GM19324 (cell line): ENCODE data around the gene RALGAPA2.

Experiments
- ATAC-seq: cut with Tn5 transposase; IDR thresholded peaks from one replicate; pipeline ENCODE4 v1.9.1; 2021; ENCODE audit warnings: mild to moderate bottlenecking, moderate library complexity; ENCODE audit not compliant: unreplicated experiment, low FRiP score

Gene RALGAPA2

DNA sequence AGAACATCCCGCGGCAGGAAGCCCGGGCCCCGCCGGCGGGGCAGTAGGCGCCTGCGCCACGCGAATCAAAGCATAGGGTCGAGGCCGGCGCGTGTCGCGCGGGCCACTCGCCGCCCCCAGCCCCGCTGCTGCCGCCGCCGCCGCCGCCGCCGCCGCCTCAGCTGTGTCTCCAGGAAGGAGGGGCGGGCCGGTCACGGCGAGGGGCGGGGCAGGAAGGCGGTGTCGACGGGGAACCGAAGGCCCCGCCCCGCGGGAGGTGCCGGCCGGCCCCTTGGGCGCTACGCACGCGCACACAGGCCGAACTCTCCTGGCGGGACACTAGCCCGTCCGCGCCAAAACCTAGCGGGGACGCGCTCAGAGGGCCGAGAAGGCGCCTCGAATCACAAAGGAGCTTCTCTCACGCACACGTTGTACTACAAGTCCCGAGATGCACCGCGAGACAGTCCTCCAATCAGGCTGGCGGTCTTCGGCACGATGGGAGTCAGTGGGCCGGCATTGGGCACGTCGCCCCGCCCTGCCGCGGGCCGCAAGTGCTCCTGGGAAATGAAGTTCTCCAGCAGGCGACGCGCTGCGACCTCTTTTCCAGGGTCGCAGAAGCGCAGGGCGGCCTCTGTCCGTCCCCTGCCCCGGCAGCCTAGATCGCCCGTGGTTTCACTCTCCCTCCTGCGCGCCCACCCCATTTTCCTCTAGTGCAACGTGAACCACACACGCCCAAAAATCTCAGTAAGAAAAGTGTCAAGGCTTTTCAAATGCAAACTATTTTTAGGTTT, at the start of gene RALGAPA2:
RALGAPA2 (minus strand) TSS at position 171 of the 770 bp plus-strand sequence; CDS start at position 7, 164 bp downstream.
- ATAC-seq = peak; percentile 95

DNA sequence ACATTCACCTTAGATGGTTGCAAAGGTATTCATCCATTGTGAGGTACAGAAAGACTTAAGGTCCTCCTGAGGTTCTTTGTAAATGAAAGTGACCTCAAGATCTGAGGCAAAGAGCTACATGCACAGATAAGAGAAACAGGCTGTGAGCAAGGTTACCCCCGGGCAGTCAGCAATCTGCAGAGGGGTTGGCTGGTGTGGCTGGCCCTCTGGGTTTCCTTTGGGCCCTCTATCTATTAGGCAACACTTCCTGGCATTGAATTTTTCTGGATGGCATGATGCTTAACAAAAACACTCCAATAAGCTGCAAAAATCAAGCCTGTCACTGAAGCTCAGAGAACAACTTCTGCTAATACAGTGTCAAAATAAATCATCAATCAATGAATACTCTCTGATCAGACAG, 48.9 kb upstream of the RALGAPA2 start:
- ATAC-seq = no peak

DNA sequence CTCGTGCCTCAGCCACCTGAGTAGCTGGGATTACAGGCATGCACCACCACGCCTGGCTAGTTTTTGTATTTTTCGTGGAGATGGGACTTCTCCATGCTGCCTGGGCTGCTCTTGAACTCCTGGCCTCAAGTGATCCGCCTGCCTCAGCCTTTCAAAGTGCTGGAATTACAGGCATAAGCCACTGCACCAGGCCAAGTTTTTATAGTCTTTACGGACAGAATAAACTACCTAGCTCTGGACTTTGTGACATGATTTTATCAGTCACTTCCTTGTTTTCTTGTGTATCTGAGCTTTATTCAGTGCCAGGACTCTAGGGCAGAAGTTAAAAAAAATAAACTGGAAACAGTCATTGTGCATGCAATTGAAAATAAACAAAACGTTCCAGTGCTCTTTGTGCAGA, 46.7 kb upstream of the RALGAPA2 start:
- no peak for ATAC-seq

DNA sequence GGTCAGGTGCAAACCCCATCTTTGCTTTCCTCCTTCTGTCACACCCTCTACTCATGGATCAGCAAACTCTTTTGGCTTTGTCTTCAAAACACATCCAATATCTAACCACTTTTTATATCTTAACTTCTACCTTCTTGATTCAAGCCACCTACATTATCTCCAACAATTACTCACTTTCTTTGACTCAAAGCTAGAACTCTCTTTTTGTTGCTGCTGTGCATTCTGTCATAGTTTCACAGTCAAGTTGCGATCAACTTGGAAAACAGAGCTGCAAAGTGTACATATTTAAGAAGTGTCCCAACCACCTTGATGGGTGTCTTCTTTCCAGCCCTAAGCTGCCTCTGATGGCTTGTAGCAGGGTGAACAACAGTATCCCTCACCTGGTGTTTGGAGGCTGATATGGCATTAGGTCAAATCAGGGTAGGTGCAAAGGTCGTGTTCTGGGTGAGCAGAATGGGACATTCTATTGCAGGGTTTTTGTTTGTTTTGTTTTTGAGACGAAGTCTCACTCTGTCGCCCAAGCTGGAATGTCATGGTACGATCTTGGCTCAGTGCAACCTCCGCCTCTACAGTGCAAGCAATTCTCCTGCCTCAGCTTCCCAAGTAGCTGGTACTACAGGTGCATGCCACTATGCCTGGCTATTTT, 43.4 kb upstream of the RALGAPA2 start:
- ATAC-seq = no peak

DNA sequence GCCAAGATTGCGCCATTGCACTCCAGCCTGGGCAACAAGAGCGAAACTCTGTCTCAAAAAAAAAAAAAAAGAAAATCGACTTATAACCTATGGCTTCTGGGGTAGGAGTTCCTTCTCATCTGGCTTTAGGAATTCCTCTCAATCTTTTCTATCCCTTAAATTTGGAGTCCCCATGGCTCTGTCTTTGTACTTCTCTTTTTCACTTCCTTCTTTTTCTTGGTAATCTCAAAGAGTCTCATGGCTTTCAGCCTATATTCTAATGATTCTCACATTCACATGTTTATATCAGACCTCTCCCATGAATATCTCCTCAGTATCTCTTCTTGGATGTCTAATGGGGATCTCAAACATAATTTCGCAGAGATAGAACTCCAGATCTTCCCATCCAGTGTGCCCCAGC, 42.8 kb upstream of the RALGAPA2 start:
- no peak for ATAC-seq

DNA sequence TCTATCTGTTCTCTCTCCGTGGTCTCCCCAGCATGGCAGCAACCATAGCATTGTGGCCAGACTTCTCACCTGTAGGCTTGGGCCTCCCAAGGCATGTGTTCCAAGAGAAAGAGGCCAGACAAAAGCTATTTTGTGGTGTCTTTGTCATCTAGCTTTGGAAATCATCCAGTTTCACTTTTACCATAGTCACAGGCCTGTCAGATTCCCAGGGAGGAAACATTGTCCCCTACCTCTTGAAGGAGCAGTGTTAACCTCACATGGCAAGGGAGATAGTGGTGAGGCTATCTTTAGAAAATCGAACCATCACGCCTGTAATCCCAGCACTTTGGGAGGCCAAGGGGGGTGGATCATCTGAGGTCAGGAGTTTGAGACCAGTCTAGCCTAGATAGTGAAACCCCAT, 42.3 kb upstream of the RALGAPA2 start:
- ATAC-seq = no peak

DNA sequence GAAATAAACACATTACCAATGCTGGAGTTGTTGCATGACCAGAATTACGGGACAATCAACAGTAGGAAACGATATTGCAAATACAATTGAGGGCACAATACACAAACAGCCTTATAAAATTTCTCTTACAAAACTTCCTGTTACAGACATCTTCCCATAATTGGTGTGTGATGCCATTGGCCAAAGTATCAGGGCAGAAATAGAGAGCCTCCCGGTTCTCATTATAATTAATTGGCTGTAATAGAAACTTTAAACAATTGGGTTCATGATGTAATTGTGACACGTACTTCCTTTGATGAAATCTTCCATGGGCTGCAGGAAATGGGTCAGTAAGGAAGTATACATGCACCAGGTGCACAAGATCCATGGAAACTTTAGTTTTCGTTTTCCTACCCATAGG, 40.3 kb upstream of the RALGAPA2 start:
- ATAC-seq = no peak

DNA sequence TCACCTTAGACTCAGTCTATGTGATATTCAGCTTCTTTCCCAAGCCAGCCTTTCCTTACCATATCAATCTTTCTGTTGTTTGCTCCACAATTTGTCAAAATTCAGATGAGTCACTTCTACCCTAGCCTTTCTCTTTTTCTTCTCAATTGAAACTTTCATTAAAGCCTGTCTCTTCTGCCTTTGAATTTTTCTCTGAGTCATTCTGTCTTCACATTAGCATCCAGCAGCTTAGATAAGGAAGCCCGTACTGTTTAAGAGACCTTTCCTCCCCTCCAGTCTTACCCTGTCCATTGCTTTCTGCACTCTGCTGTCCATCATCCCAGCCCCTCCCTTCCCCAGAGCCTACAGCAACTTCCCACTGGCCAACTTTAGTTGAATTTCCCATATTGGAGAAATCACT, 34.9 kb upstream of the RALGAPA2 start:
- no peak for ATAC-seq

DNA sequence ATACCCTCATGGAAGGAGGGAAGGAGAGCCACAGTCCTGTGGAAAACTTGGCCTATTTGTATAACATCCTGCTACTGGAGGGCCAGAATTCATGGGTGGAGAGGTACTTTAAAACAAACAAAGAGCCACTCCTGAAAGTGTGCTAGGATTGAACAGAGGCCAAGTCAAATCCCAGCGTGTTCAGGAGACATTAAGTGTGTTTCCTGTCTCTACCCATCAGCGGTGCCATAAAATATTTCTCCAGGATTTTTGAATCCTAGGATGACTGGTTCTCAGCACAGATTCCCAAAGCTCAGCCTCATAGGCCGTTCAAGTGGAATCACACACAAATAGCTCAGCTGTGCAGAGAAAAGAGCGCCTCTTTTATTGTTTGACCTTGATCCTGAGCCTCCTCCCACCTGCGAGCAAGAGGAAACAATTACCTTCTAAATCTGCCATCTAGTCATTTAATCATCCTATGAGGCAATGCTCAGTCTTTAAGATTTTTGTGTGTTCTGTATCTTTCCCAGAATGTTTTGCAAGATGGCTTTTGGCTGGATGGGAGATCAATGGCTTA, 31.8 kb upstream of the RALGAPA2 start:
- ATAC-seq = no peak

DNA sequence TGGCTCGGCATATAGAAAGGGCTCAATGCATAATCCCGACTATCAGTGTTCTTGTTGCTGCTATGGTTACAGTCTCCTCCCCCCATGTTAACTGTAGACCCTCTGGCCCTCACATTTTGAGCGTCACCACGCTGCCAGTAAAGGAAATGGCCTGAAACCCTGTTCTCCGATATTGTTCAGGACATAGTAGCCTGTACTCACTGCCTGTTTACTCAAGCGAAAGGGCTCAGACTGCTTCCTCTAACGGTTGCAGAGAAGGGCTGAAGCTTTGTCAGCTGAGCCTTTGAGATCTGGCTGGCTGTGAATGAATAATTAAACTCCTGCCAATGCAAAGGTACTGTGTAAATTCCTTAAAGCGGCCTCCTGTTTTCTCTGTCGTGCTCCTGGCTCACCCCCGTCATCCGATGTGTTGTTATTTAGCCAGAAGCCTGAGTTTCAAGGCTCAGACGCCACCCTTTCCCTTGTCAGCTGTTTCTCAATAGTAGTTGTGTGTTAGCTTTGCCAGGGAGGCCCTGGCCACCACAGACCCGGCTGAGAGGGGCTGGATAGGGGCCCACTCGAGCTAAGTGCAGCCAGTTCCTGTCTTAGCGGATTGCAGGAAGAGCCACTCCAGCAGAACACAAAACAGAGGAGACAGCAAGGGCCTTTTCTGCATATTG, 31.2 kb upstream of the RALGAPA2 start:
- peak; percentile 57 for ATAC-seq

DNA sequence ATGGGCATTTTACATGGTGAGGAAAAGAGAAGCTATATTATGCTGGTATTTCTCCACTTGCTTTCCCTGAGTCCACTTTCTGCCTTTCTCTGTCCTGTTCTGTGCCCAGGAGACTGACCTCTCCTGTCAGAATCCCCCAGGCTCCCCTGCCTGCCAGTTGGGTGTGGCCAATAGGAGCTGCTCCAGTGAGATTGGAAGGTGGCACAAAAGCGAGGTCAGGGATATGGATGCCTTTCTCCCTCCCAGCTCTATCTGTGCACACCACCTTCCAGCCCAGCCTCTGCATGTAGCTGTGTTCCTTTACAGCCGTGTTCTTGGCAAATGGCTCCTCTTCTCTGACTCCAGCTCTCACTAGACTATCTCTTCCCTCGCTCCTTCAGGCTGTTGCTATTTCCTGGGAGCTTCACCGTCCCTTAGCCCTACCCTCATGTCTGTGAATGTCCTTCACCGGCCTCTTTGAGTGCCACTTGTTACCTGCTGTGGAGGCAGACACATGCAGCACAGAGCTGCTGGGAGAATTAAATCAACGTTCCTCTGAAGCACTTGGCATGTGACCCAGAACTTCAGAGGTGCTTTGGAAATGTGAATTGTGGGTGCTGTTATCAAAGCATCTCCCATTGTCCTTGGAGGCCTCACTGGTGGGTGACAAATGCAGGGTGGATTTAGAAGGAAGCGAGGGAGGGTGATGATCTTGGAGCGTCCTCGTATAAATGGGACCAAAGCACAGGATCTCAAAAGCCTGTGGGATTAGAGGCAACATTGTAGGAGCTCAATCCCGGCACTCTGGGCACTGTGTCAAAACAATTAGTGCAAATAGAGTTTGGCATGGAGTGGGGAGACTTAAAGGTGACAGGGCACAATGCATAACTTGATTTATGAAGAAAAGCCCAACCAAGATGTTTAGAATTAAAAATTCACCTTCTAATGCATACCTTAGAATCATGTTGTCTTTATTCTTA, 28.9 kb upstream of the RALGAPA2 start:
- ATAC-seq = no peak

DNA sequence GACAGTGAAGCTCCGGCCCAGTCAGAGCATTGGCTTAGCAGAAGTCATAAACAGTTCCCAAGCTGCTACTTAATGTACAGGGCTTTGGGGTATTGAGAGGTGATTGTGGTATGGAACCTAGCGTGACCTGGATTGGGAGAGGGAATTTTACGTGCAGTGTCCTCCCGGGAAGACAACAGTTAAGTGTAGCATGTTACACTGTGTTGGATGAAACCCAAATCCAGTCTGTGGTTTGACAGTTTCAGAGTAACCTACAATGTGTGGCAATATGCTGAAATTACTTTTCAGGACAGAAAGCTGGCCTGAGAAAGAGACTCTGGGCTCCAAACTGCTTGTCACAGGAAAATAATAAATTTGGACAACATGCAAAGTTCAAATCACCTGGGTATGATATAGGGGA, 28.1 kb upstream of the RALGAPA2 start:
- no peak for ATAC-seq

DNA sequence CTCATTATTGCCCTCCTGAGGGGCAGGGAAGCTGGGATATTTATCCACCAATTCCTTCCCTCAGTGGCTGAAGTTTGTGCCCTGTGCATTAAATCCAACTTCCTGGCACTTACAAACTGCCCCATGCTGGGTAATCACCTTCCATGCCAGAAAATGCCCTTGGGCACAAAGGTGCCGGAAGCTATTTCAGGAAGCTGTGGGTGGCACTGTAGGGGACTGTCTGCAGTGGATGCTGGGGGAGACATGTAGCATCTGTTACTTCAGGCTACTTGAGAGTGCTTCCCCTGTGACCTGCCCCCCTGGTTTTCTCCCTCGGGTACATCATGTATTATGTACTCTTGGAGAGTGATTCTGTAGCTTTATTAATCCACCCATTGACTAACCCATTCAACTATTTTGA, 24.7 kb upstream of the RALGAPA2 start:
- ATAC-seq = no peak

DNA sequence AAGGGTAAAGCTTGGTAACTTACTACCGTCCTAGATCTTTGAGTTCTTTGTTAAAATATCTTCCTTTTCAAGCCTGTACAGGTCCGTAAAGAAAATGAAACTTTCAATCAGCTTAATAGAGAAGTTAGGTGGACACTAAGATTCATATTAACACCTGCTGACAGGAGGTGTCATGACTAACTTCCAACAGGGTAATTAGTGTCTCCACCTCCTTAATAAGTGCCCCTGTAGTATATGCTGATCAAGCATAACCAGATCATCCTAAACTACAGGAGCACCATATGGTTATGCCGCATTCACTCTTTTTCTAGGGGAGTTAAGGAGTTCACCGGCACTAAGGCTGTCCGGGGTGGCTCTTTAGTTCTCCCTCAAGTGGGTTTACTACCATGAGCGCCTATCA, 23.9 kb upstream of the RALGAPA2 start:
- ATAC-seq = no peak

DNA sequence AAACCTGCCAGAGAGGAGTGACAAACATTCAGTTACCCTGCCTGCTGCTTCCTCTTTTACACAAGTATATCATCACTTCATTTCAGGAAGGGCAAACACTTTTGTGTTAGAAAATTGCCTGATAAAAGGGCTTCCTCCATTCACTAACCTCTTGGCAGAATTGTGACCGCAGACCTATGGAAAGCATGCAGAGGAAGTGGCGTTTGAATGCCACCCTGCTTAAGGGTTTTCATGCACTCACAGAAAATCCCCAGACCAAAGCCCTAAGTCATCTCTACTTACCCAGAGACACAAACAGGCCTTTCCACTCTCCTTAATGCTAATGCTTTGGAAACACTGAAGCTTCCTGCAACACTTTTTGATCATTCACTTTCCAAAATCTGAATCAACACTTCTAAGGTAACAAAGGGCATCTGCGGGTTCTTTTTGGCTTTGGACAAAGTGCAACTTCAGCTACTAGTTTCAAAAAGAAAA, 22.1 kb upstream of the RALGAPA2 start:
- ATAC-seq = no peak

DNA sequence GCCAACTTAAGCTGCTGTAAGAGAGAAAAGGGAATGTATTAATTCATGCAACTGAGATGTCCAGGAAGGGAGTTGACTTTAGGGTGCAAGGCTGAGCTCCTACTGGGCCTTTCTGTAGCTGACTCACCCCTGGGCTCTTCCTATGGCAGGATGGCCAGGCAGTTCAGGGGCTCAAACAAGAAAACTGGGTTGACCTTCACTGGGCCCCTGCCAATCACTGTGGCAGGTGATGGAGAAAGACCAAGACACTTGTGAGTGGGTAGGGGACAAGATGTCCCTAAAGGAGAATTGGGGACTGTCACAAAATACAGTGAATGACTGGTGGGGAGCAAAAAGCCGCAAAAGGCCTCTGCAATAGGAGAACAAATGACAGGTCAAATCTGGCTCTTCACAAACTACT, 21.5 kb upstream of the RALGAPA2 start:
- no peak for ATAC-seq

DNA sequence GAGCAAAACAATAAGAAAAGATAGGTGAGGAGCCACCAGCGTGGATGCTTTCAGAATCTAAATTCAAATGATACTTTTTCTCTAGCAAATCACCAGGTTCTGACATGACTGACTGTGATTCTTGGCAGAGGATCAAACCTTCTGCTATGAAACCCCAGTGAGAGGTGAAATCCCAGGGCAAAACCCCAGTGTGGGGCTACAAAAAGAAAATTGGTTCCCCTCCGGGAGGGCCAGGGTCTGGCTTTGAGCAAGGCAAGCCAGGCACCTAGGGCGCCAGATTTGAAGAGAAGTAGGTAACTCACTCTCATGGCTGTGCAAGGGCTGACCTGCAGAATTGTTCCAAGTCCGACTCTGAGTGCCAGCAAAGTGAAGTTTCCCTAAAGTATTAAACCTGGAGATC, 20.2 kb upstream of the RALGAPA2 start:
- ATAC-seq = no peak

DNA sequence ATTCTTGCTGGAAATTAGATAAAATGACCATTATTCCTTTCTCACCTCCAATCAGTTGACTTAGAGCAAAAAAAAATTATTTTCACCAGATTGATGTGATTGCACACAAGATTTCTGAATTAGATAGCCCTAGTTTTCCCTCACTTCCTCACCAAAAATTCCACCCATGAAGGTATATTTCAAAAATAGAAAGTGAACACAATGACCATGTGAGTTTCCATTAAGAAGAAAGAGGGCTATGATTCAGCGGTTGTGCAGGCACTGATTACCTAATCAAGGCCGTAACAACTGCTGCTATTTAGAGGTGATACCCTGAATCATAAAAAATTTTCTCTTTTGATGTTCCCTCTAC, 19.5 kb upstream of the RALGAPA2 start:
- no peak for ATAC-seq

DNA sequence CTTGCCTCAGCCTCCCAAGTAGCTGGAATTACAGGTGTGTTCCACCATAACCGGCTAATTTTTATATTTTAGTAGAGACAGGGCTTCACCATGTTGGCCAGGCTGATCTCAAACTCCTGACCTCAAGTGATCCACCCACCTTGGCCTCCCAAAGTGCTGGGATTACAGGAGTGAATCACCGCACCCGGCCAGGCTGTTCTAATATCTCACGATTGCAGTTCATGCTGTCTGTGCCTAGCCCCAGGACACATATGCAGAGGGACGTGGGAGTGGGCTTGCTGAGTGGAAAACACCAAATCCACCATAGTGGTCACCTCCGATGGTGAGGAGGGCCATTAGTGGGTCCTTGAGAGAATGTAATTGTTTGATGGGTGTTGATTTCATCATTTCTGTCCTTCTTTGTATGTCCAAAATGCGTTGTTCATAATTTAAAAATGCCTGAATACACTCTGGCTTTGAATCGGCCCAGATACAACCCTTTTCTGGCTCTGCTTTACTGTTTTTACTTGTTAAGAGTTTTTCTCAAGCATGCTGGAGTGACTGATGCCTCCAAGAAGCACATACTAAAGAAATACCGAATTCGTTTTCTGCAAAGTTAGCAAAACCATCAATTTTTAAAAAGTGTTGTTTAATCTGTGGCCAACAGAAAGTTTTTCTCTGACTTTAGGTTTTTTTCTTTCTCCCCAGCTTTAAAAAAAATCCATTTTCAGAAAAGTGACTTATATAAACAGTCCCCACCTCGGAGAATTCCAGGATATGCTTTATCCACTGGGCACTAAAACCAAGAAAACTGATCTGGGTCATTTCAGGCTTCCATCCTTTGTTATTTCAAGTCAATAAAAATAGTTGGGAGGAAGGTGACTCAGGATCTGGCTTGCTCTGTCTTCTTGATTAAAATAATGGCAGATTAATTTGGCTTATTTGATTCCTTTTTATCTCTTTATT, 18.8 kb upstream of the RALGAPA2 start:
- no peak for ATAC-seq
